Parathyroid adenoma (tissue), 2 donors: ENCODE measurements around the gene TAAR9.

ENCODE experiments used
- H2AFZ ChIP-seq: fragments of 300-600 bp; sonication (generic); one replicate; pipeline ENCODE4 v1.7.0; 2017; ENCODE audit warnings: antibody characterized with exemption, mild to moderate bottlenecking
- H3K27ac ChIP-seq: fragments of 300-600 bp; sonication (generic); one replicate; pipeline ENCODE4 v1.7.0; 2017
- H3K27me3 ChIP-seq: fragments of 300-600 bp; sonication (generic); one replicate; pipeline ENCODE4 v1.7.0; 2017; ENCODE audit warnings: low read length; ENCODE audit not compliant: control insufficient read depth, insufficient read depth
- H3K36me3 ChIP-seq: fragments of 300-600 bp; sonication (generic); one replicate; pipeline ENCODE4 v1.7.0; 2017; ENCODE audit warnings: low read length; ENCODE audit not compliant: control insufficient read depth, insufficient read depth
- H3K4me1 ChIP-seq: fragments of 300-600 bp; sonication (generic); one replicate; pipeline ENCODE4 v1.7.0; 2017; ENCODE audit warnings: control low read depth
- H3K4me2 ChIP-seq: fragments of 300-600 bp; sonication (generic); one replicate; pipeline ENCODE4 v1.7.0; 2017; ENCODE audit warnings: low read length
- H3K4me3 ChIP-seq: fragments of 300-600 bp; sonication (generic); one replicate; pipeline ENCODE4 v1.7.0; 2017; ENCODE audit warnings: low read depth, low read length
- H3K79me2 ChIP-seq: fragments of 300-600 bp; sonication (generic); one replicate; pipeline ENCODE4 v1.7.0; 2017; ENCODE audit warnings: control low read depth
- H3K9ac ChIP-seq: fragments of 300-600 bp; sonication (generic); one replicate; pipeline ENCODE4 v1.7.0; 2017; ENCODE audit warnings: mild to moderate bottlenecking
- H3K9me3 ChIP-seq: fragments of 300-600 bp; sonication (generic); one replicate; pipeline ENCODE4 v1.7.0; 2017; ENCODE audit warnings: low read length; ENCODE audit not compliant: control insufficient read depth
- CTCF ChIP-seq: fragments of 300-600 bp; sonication (generic); IDR thresholded peaks from one replicate; pipeline ENCODE4 v1.7.0; 2017; ENCODE audit warnings: antibody characterized with exemption, mild to moderate bottlenecking
- donor health status: primary hyperparathyroidism.

Gene TAAR9

GRCh38 chr6:132499757-132500156 lies 38.3 kb upstream of the TAAR9 start:
- no peak for TF ChIP-seq CTCF
- Histone ChIP-seq H3K36me3 (no peaks in the 10 kb centered on the region), H2AFZ (no peak overlapping the region), H3K27ac (no peak overlapping the region), H3K9ac (no peak overlapping the region), H3K79me2 (peaks cover 16% of the 10 kb centered on the region), H3K27me3 (no peaks in the 10 kb centered on the region), H3K4me3 (no peak overlapping the region), H3K9me3 (no peaks in the 10 kb centered on the region), H3K4me1 (peaks cover 6% of the 10 kb centered on the region), H3K4me2 (no peak overlapping the region)

- no peaks in the 10 kb centered on the region for H3K27me3 ChIP-seq
- H3K4me1 ChIP-seq, result peaks cover 11% of the 10 kb centered on the region
- TF ChIP-seq CTCF, result no peak
- no peak overlapping the region for H3K4me3 ChIP-seq
- no peaks in the 10 kb centered on the region for H3K36me3 ChIP-seq
- H3K27ac ChIP-seq, result no peak overlapping the region
- no peak overlapping the region for H3K9ac ChIP-seq
- H3K9me3 ChIP-seq, result no peaks in the 10 kb centered on the region
- peaks cover 33% of the 10 kb centered on the region for H3K79me2 ChIP-seq
- H2AFZ ChIP-seq, result no peak overlapping the region
- no peak overlapping the region for H3K4me2 ChIP-seq
These were observed 33.3 kb upstream of the TAAR9 start for GRCh38 chr6:132504757-132505156.

GRCh38 chr6:132505158-132505557 lies 32.9 kb upstream of the TAAR9 start:
- no peak overlapping the region for H3K27ac ChIP-seq
- H3K4me1 ChIP-seq, result peaks cover 8% of the 10 kb centered on the region
- H2AFZ ChIP-seq, result no peak overlapping the region

GRCh38 chr6:132506461-132506860 lies 31.6 kb upstream of the TAAR9 start:
- Histone ChIP-seq H3K36me3 (no peaks in the 10 kb centered on the region), H3K9me3 (no peaks in the 10 kb centered on the region), H2AFZ (no peak overlapping the region), H3K79me2 (peaks cover 42% of the 10 kb centered on the region), H3K4me3 (no peak overlapping the region), H3K4me2 (no peak overlapping the region), H3K9ac (no peak overlapping the region), H3K4me1 (peaks cover 14% of the 10 kb centered on the region), H3K27ac (no peak overlapping the region), H3K27me3 (no peaks in the 10 kb centered on the region)
- no peak for TF ChIP-seq CTCF

More at GRCh38 chr6:132505158-132505557, 32.9 kb upstream of the TAAR9 start:
- peaks cover 37% of the 10 kb centered on the region for H3K79me2 ChIP-seq
- no peak overlapping the region for H3K9ac ChIP-seq
- H3K27me3 ChIP-seq, result no peaks in the 10 kb centered on the region
- H3K36me3 ChIP-seq, result no peaks in the 10 kb centered on the region
- no peak overlapping the region for H3K4me2 ChIP-seq
- H3K9me3 ChIP-seq, result no peaks in the 10 kb centered on the region
- H3K4me3 ChIP-seq, result no peak overlapping the region
- TF ChIP-seq CTCF, result no peak
